ENCODE data around the gene CD300H. TPM values are rescaled to one million over a fixed set of nuclear protein-coding genes. Genes with fewer than 3 reads are reported as not detected.

The CD300H gene
- total RNA-seq, 1 donor from 2014 or later, result not detected

DNA sequence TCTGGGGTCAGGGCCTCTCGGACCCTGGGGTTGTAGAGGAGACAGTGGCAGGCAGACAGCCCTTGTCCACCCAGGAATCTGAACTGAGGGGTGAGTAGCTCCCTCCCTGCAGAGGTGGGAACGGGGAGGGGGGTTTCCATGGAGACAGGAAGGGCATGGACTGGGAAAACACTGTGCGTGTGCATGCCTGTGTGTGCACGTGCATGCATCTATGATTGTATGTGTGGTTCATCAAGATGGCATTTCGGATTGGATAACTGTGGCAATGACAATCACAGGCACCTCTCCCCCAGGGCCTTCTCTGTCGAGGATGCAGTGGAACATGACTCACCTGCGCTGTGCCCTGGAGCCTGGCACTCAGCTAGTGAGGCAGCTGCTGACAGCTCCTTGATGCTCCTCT lies 15.3 kb downstream of the CD300H start:
- intact Hi-C loops (cut with micrococcal nuclease), result no loop called here

DNA sequence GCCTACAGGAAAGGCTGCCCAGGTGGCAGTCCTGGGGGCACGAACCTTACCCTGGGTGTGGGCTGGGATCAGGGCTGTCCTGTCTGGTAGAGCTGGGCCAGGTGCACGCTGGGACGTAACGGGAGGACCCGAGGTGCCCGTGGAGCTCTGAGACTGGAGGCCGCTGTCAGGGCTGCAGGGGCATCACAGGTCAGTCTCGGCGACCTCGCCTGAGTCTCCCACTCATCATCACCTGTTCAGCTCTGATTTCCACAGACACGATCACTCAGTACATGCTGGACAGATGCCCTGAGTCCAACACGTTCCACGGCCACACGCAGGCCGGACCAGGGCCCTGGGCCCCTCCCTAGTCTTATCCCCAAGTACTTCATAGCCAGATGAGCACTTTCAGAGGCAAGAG lies 16.7 kb downstream of the CD300H start:
- intact Hi-C loops (cut with micrococcal nuclease), result no loop called here

DNA sequence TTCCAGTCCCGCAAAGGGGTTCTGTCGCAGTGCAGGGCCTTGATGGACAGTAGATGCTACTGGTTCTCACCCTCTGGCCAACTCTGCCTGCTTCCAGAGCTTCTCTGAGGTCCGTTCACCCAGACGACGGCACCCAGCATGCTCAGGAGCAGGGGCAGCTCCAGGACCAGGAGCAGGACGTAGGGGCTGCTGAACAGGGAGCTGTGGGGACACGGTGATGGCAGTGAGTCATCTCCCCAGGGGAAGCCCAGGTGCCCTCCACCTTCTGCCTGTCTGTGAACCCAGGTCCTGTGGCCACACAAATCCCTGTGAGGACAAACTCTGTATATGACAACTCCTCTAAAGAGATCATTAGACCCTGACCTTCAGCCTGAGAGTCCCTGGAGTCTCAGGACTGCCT lies 18.0 kb downstream of the CD300H start:
- intact Hi-C loops (cut with micrococcal nuclease), result loop anchor here (5.0 kb wide), 1 partner anchor 53 kb away; no protein-coding TSS in a partner anchor

DNA sequence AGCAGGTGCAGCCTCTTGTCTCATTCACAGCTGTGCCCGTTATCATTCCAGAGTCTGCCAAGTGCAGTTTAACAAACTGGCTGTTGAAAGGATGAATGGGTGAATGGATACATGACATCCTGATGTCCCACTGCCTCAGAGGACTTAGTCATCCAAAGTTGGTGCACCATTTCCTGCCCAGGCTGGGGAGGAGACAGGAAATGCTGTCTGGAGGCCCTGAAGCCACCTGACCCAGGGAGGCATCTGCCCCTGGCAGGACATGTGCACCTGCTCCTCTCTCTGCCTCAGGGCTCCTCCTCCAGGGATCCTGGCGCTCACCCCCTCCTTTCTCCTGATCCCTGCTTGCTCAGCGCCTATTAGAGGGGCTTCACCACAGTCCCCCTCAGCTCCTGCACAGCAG lies 19.6 kb downstream of the CD300H start:
- intact Hi-C loops (cut with micrococcal nuclease), result loop anchor here (5.0 kb wide), 1 partner anchor 55 kb away; no protein-coding TSS in a partner anchor

DNA sequence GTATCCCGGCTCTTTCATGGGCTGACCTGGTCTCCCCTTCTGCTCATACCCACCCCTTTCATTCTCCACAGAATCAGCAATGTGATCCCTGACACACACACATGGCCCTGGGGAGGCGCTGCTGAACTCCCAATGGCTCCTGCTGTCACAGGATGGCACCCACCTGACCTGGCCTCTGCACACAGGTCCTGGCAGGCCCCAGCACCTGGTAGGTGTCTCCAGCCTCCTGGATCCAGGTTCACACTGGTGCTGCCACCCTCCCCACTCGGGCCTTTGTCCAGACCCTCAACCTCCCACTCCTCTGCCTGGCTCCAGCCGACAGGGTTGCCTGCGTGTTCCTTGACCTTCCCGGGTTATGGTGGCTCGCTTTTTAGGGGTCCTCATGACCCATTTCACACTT lies 20.0 kb downstream of the CD300H start:
- intact Hi-C loops (cut with micrococcal nuclease), result loop anchor here (5.0 kb wide), 1 partner anchor 55 kb away; no protein-coding TSS in a partner anchor

DNA sequence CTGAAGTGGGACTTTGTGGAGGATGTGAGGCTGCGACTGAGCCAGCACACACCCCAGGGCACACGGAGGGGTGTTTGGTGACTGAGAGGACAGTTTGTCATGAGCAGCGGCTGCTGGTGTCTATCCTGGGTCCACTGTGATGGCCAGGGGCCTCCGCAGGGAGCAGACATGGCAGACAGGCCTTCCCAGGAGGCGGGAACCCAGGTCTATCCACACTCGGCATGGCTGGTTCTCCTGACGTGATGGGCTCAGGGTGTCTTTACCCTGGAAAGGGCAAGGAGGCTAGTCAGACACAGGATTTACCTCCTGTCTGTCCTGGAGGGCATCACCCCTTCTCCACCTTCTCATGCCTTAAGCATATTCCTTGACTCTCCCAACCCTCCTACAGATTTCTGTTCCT lies 20.7 kb downstream of the CD300H start:
- intact Hi-C loops (cut with micrococcal nuclease), result loop anchor here (5.0 kb wide), 1 partner anchor 56 kb away; no protein-coding TSS in a partner anchor

DNA sequence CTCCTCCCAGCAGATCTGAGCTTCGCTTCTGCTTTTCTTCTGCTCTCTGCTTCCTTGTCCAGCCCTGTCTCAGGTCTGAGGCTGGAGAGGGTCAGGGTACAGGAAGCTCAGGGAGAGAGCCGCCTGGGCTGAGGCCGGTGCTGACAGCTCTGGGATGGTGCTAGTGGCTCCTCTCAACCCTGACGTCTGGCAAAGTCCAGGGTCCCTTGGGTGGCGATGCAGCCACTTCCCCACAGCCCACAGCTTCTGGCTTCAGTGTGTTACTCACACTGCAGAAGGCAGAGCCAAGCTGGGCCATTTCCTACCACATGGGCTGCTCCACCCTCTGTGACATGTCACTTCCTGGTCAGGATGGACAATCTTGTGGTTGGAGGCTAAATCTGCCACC lies 21.5 kb downstream of the CD300H start, which contains the start of gene CD300C:
Gene CD300C (minus strand): TSS at position 273 of the 388 bp plus-strand sequence. CDS start 333 bp downstream, outside the sequence.
- intact Hi-C loops (cut with micrococcal nuclease), result loop anchor here (5.0 kb wide), 1 partner anchor 56 kb away; no protein-coding TSS in a partner anchor

DNA sequence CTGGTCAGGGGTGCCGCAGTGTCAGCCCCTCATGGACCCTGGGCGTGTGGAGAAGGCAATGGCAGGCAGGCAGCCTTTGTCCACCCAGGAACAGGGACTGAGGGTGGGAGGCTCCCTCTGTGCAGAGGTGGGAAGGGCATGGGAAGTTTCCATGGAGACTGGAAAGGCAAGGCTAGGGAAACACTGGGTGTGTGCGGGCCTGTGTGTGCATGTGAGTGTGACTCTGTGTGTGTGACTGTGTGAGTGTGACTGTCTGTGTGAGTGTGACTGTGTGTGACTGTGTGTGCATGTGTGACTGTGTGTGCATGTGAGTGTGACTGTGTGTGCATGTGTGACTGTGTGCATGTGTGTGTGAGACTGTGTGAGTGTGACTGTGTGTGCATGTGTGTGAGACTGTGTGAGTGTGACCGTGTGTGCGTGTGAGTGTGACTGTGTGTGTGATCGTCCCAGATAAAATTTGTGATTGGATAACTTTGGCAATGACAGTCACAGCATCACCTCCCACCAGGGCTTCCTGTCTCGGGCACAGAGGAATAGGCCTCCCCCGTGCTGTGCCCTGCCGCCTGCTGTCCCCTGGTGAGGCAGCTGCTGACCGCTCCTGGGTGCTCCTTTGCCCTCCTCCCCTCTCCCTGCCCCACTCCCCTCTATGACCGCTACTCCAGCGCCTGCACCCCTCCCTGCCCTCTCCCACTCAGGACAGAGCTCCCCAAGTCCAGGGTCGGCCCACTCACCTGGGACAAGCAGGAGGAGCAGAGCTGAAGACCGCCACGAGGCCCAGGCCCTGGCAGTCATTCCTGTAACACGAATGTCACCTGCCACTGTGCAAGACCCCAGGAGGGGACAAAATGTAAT lies 22.1 kb downstream of the CD300H start:
- intact Hi-C loops (cut with micrococcal nuclease), result loop anchor here (5.0 kb wide), 1 partner anchor 57 kb away; no protein-coding TSS in a partner anchor

DNA sequence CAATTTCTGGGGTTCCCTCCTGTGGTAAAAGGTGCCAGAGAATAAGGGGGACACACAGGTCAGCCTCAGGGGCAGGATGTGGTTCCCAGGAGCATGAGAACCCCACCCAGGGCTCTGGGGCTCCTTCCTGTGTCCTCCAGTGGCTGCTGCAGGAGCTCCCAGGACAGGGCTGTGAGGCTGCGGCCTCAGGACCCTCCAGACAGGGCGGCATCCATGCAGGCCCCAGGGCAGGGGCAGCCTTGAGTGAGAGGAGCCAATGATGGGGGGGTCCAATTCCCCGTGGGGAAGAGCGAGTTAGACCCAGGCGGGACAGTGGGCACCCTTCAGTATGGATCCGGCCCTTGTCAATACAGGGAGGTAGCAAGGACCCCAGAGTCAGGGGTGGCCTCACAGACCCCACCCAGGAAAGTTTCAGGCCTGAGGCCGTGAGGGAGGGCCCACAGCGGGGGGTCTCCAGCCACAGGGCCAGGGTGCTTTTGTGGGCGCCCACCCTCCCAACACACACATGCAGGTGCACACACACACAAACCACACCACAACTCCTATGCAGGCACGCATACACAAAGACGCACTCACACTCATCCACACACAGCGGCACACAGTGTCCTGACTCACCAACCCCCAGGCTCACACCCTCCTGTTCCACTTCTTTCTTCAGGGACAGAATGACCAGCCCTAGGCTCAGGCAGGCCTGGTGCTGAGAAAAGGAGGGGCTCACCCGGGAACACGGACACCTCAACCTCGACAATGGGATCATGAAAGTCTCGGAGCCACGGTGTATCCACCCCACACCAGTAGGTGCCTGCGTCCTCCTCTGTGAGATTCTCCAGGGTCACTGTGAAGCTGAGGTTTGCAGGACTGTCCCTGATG lies 23.2 kb downstream of the CD300H start:
- intact Hi-C loops (cut with micrococcal nuclease), result no loop called here

DNA sequence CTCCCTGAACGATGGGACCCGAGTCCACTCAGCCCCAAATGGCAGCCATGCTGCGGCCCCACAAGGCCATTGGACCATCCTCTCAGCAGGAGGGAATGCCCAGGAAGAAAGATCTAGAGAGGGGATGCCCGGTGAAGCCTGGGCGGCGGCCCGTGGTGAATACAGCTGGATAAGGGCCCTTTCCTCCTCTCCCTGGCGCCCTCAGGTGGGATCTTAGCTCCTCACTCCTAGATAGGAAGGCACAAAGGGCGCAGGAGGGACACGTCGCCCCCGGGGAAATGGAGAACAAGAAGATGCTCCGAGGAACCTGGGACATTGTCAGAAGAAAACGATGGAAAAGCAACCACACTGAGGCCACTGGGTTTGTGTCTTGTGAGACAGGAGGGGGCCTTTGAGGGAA lies 23.9 kb downstream of the CD300H start:
- intact Hi-C loops (cut with micrococcal nuclease), result no loop called here

DNA sequence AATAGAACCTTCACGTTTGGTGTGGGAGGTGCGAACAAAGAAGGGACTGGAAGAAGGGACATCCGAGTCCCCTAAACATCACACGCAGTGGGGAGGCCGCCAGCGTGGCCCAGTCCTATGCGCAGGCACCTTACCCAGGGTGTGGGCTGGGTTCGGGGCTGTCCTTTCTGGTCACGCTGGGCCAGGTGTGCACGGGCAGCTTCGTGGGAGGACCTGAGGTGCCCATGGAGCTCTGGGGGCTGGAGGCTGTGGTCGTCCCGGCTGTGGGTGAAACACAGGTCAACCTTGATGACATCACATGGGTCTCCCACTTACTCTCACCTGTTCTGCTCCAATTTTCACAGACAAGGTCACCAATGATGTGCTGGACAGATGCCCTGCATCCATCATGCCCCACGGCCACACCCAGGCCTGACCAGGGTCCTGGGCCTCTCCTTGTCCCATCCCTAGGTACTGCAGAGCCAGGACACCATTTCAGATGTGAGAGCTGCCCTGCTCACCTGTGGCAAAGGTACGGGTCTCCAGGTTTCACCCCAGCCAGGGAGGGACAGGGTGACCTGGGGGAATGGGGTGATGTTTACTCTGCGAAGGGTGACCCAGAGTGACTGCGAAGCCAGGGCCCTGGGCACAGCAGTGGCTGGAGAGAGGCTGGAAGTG lies 24.5 kb downstream of the CD300H start:
- intact Hi-C loops (cut with micrococcal nuclease), result no loop called here

DNA sequence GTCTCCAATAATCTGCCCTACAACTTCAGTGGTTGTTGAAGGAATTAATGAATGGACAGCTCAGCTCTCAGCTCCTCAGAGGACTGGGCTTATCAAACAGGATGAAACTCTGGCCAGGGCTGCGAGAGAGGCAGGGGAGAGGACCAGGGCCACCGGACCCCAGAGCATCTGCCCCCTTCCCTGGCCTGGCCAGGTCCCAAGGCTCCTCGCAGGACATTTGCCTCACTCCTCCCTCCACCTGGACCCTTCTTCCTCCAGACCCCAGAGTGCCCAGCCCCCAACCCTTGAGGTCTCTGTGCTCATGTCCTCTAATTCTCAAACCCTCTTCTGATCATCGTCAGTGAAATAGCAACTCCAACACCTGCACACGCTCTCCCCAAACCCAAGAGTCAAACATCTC lies 25.1 kb downstream of the CD300H start:
- intact Hi-C loops (cut with micrococcal nuclease), result no loop called here

DNA sequence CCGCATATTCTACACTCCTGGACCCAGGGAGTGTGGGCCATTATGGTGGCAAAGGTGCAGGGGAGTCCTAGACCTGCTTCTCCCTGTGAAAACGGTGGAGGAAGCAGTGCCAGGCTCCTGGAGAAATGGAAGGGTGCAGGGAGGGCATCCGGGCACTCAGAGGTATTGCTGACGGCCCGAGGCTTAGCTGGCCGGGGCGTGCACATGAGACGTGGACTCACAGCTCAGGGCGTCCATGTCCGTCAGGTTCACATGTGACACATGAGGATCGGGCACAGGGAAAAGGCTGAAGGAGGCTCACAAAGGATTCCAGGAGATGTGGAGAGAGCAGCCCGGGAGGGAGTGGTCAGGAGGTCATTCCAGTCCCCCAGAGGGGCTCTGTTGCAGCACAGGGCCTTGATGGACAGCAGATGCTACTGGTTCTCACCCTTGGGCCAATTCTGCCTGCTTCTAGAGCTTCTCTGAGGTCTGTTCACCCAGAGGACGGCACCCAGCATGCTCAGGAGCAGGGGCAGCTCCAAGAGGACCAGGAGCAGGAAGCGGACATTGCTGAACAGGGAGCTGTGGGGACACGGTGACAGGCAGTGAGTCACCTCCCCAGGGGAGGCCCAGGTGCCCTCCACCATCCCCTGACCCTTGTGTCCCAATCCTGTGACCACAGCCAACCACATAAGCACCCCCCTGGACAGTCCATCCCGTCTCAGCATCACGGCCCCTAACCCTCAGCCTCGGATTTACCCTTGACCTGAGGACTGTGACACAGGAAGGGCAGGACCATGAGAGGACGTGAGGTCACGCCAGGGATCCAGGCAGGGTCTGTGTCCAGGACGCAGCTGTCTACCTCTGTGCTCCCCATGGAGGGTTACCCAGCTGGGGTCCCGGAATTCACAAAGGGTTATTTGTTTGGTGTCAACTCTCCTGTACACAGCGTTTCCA lies 25.9 kb downstream of the CD300H start:
- intact Hi-C loops (cut with micrococcal nuclease), result no loop called here

DNA sequence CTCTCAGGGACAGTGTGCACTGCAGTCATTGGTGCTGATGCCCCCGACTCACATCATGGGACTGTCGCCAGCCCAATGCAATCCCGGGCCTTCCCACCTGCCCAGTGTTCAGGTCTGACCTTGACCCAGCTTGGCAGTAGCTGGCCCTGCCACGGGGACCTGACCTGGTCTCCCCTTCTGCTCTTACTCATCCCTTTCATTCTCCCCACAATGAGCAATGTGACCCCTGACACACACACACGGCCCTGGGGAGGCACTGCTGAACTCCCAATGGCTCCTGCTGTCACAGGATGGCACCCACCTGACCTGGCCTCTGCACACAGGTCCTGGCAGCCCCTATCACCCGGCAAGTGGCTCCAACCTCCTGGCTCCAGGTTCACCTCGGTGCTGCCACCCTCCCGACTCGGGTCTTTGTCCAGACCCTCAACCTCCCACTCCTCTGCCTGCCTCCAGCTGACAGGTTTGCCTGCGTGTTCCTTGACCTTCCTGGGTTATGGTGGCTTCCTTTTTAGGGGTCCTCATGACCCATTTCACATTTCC lies 28.0 kb downstream of the CD300H start:
- intact Hi-C loops (cut with micrococcal nuclease), result no loop called here

DNA sequence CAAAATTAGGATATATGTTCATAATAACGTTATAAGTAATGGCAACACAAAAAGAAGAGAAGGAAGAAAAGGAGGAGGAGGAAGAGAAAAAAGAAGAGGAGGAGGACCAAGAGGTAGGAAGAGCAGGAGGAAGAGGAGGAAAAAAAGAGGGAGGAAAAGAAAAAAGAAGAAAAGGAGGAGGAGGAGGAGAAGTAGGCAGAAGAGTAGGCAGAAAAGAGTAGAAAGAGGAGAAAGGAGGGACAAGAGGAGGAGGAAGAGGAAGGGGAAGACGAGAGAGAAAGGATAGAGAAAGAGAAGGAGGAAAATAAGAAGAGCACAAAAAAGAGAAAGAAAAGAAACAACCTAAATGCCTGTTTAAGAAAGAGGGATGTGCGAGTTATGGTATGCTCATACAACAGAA lies 30.4 kb downstream of the CD300H start:
- intact Hi-C loops (cut with micrococcal nuclease), result no loop called here

DNA sequence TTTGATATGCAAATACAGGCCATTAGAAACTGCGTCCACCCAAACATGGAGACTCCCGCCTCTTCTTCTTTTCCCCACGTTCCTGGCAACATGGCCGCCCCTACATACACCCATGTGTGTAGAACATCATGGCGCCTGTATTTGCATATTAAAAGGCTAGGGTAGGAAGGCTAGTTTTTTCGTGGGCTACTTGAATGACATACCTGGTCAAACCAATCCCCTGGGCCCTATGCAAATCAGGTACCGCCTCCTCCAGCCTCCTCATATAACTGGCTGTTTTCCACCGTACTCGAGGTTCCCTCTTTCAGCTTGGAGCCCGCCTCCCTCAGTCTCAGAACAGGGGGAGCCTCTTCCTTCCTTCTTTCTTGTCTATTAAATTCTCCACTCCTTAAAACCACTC lies 35.2 kb downstream of the CD300H start:
- intact Hi-C loops (cut with micrococcal nuclease), result loop anchor here (2.0 kb wide), 1 partner anchor 163 kb away; no protein-coding TSS in a partner anchor

DNA sequence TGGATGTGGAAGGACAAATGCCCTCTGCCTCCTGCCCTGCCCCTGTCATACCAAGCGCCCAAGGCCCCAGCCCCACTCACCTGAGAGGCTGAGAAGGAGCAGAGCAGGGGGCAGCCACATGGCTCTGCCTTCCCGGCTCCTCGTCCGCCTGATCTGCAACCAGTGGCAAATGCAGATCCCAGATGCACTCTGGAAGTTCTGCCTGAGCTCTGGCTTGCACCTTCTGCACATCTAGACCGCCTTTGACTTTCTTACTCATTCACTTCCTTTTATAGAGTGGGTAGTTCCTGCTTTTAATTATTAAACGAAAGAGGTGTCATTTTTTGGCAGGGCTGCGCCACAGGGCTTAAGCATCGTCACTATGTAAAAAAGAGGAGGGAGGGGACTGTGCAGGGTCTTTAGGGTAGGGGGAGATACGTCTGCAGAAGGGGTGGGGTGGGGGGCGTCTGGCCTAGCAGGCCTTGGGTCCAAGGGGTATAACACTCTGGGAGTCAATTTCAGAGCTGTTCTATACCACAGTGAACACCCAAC lies 36.0 kb downstream of the CD300H start, which contains the start of gene CD300LB:
Gene CD300LB (minus strand): TSS at position 245 of the 531 bp plus-strand sequence. CDS start 125 bp downstream, at position 120.
- intact Hi-C loops (cut with micrococcal nuclease), result no loop called here

DNA sequence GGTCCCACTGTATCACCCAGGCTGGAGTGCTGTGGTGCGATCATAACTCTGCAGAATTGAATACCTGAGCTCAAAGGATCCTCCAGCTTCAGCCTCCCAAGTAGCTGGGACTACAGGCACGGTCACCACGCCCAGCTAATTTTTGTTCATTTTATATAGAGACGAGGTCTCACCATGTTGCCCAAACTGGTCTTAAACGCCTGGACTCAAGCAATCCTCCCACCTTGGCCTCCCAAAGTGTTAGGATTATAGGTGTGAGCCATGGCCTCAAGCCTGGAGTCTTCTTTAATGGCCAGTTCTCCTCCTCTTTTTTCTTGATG lies 36.5 kb downstream of the CD300H start:
- intact Hi-C loops (cut with micrococcal nuclease), result no loop called here

DNA sequence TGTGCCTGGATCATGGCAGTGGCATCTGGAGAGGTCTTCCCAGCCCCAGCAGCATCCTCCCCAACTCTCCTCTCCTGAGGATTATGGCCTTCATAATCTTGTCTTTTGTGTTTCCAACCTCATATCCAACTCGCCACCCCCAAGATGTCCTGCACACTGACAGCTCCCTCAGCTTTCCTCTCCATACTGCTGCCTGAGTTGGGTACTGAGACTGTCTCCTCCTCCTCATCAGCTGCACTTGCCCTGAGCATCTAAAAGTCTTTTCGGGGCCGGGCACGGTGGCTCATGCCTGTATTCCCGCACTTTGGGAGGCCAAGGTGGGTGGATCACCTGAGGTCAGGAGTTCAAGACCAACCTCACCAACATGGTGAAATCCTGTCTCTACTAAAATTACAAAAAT lies 38.1 kb downstream of the CD300H start:
- intact Hi-C loops (cut with micrococcal nuclease), result no loop called here
